ENCODE data around the gene ACKR2. TPM values are rescaled to one million over a fixed set of nuclear protein-coding genes. Genes with fewer than 3 reads are reported as not detected.

ACKR2 gene
- total and polyA plus RNA-seq, 7 experiments from 2014 or later = 0.45 to 1.1 (median 0.65) TPM; not detected in 2

GRCh38 chr3:42800251-42800650 is 9.0 kb upstream of the ACKR2 start:
- Mint-ChIP-seq H3K36me3 (peaks cover 0 to 17% (median 3%) of the 10 kb centered on the region in 5 donors), H3K9me3 (peaks cover 0 to 2% (median 0%) of the 10 kb centered on the region in 11 donors), H3K4me3 (peak overlapping the region in 6 of 10 donors; percentile 10 to 50 (median 36)), H3K27ac (peak overlapping the region in 2 of 9 donors; percentile 41 to 73), H3K27me3 (peaks cover 0 to 4% (median 0%) of the 10 kb centered on the region in 5 donors), H3K4me1 (peaks cover 39 to 69% (median 53%) of the 10 kb centered on the region in 7 donors)
- ATAC-seq (no peak), DNase-seq (peak in 3 of 9 donors; percentile 2 to 9 (median 7))
- POLR2A ChIA-PET = interaction anchor here (0.7 kb wide), 1 partner anchor 13 kb away, joined by 3 read pairs; no protein-coding TSS in a partner anchor
- CTCF ChIA-PET = no interaction called here
- Histone ChIP-seq H3K4me1 (ENCODE audit: control insufficient read depth in 2 of 2, insufficient read depth in 2 of 2, low read length in 2 of 2) (peaks cover 9 to 16% of the 10 kb centered on the region in 2 donors), H3K9me3 (ENCODE audit: control insufficient read depth in 2 of 3, low read length in 3 of 3) (no peaks in the 10 kb centered on the region), H3K27me3 (ENCODE audit: control insufficient read depth in 2 of 2, insufficient read depth in 2 of 2, low read length in 2 of 2) (no peaks in the 10 kb centered on the region), H3K4me3 (ENCODE audit: low read length) (no peak overlapping the region), H3K36me3 (ENCODE audit: control insufficient read depth in 2 of 3, insufficient read depth in 3 of 3, low read length in 3 of 3) (peaks cover 0 to 6% (median 0%) of the 10 kb centered on the region in 3 experiments), H3K27ac (ENCODE audit: low read depth, low read length) (no peak overlapping the region)
- intact Hi-C loops (cut with micrococcal nuclease) = loop anchor here (5.0 to 10.0 kb wide), 5 partner anchors 208 to 822 kb away; partner anchors contain the start of genes ANO10 (in 2 of the 2), SEC22C (in 1 of the 2), SNRK (in 1 of the 2) and SS18L2 (in 1 of the 2)

GRCh38 chr3:42801048-42801620 is 8.1 kb upstream of the ACKR2 start:
- H3K9me3 Mint-ChIP-seq = peaks cover 0 to 2% (median 0%) of the 10 kb centered on the region in 11 donors
- ChIA-PET POLR2A (no interaction called here), CTCF (no interaction called here)
- H3K36me3 Mint-ChIP-seq = peaks cover 0 to 19% (median 3%) of the 10 kb centered on the region in 5 donors
- H3K4me3 Mint-ChIP-seq = peak overlapping the region in 3 of 10 donors; percentile 0 to 34 (median 5)
- no peak overlapping the region for H3K4me3 ChIP-seq (ENCODE audit: low read length)
- H3K27ac ChIP-seq (ENCODE audit: low read depth, low read length) = no peak overlapping the region
- H3K4me1 ChIP-seq (ENCODE audit: control insufficient read depth in 2 of 2, insufficient read depth in 2 of 2, low read length in 2 of 2) = peaks cover 9 to 16% of the 10 kb centered on the region in 2 donors
- DNase-seq = no peak
- intact Hi-C loops (cut with micrococcal nuclease) = loop anchor here (5.0 to 10.0 kb wide), 5 partner anchors 209 to 821 kb away; partner anchors contain the start of genes ANO10 (in 2 of the 2), SEC22C (in 1 of the 2), SNRK (in 1 of the 2) and SS18L2 (in 1 of the 2)
- peak overlapping the region in 1 of 9 donors; percentile 61 for H3K27ac Mint-ChIP-seq
- H3K4me1 Mint-ChIP-seq = peaks cover 33 to 64% (median 45%) of the 10 kb centered on the region in 7 donors
- no peak for ATAC-seq
- H3K27me3 ChIP-seq (ENCODE audit: control insufficient read depth in 2 of 2, insufficient read depth in 2 of 2, low read length in 2 of 2) = no peaks in the 10 kb centered on the region
- H3K9me3 ChIP-seq (ENCODE audit: control insufficient read depth in 2 of 3, low read length in 3 of 3) = no peaks in the 10 kb centered on the region
- H3K27me3 Mint-ChIP-seq = peaks cover 0 to 13% (median 4%) of the 10 kb centered on the region in 5 donors
- H3K36me3 ChIP-seq (ENCODE audit: control insufficient read depth in 2 of 3, insufficient read depth in 3 of 3, low read length in 3 of 3) = peaks cover 0 to 6% (median 0%) of the 10 kb centered on the region in 3 experiments

GRCh38 chr3:42801784-42802183 is 7.5 kb upstream of the ACKR2 start:
- H3K27me3 Mint-ChIP-seq = peaks cover 0 to 19% (median 4%) of the 10 kb centered on the region in 5 donors
- ATAC-seq (no peak), DNase-seq (no peak)
- intact Hi-C loops (cut with micrococcal nuclease) = loop anchor here (2.0 to 10.0 kb wide), 6 partner anchors 13 to 821 kb away; partner anchors contain the start of genes ANO10 (in 2 of the 2), SEC22C (in 1 of the 2), SNRK (in 1 of the 2) and SS18L2 (in 1 of the 2)
- no peak overlapping the region for H3K4me3 Mint-ChIP-seq
- peaks cover 0 to 15% (median 0%) of the 10 kb centered on the region in 5 donors for H3K36me3 Mint-ChIP-seq
- ChIA-PET POLR2A (no interaction called here), CTCF (interaction anchor here (0.6 kb wide), 1 partner anchor 125 kb away, joined by 4 read pairs; no protein-coding TSS in a partner anchor)
- peaks cover 0 to 6% (median 0%) of the 10 kb centered on the region in 3 experiments for H3K36me3 ChIP-seq (ENCODE audit: control insufficient read depth in 2 of 3, insufficient read depth in 3 of 3, low read length in 3 of 3)
- no peak overlapping the region for H3K27ac ChIP-seq (ENCODE audit: low read depth, low read length)
- H3K27ac Mint-ChIP-seq = peak overlapping the region in 1 of 9 donors; percentile 55
- peaks cover 0 to 2% (median 0%) of the 10 kb centered on the region in 11 donors for H3K9me3 Mint-ChIP-seq
- H3K4me1 ChIP-seq (ENCODE audit: control insufficient read depth in 2 of 2, insufficient read depth in 2 of 2, low read length in 2 of 2) = peaks cover 9 to 16% of the 10 kb centered on the region in 2 donors
- peaks cover 33 to 60% (median 45%) of the 10 kb centered on the region in 7 donors for H3K4me1 Mint-ChIP-seq
- H3K27me3 ChIP-seq (ENCODE audit: control insufficient read depth in 2 of 2, insufficient read depth in 2 of 2, low read length in 2 of 2) = no peaks in the 10 kb centered on the region
- H3K4me3 ChIP-seq (ENCODE audit: low read length) = no peak overlapping the region
- H3K9me3 ChIP-seq (ENCODE audit: control insufficient read depth in 2 of 3, low read length in 3 of 3) = no peaks in the 10 kb centered on the region

GRCh38 chr3:42802876-42803413 is 6.3 kb upstream of the ACKR2 start:
- peaks cover 33 to 60% (median 45%) of the 10 kb centered on the region in 7 donors for H3K4me1 Mint-ChIP-seq
- peaks cover 0 to 15% (median 0%) of the 10 kb centered on the region in 5 donors for H3K36me3 Mint-ChIP-seq
- ATAC-seq (no peak), DNase-seq (no peak)
- Histone ChIP-seq H3K36me3 (ENCODE audit: control insufficient read depth in 2 of 3, insufficient read depth in 3 of 3, low read length in 3 of 3) (peaks cover 0 to 6% (median 0%) of the 10 kb centered on the region in 3 experiments), H3K27me3 (ENCODE audit: control insufficient read depth in 2 of 2, insufficient read depth in 2 of 2, low read length in 2 of 2) (no peaks in the 10 kb centered on the region), H3K27ac (ENCODE audit: low read depth, low read length) (peak overlapping the region; percentile 88), H3K4me3 (ENCODE audit: low read length) (peak overlapping the region; percentile 91), H3K4me1 (ENCODE audit: control insufficient read depth in 2 of 2, insufficient read depth in 2 of 2, low read length in 2 of 2) (peaks cover 9 to 16% of the 10 kb centered on the region in 2 donors), H3K9me3 (ENCODE audit: control insufficient read depth in 2 of 3, low read length in 3 of 3) (no peaks in the 10 kb centered on the region)
- ChIA-PET POLR2A (interaction anchor here (0.9 kb wide), 1 partner anchor 9 kb away, joined by 3 read pairs; no protein-coding TSS in a partner anchor), CTCF (interaction anchor here (1.5 kb wide), 1 partner anchor 28 kb away, joined by 3 read pairs; no protein-coding TSS in a partner anchor)
- H3K27ac Mint-ChIP-seq = peak overlapping the region in 6 of 9 donors; percentile 3 to 96 (median 89)
- H3K27me3 Mint-ChIP-seq = peaks cover 0 to 31% (median 4%) of the 10 kb centered on the region in 5 donors
- peaks cover 0 to 2% (median 0%) of the 10 kb centered on the region in 11 donors for H3K9me3 Mint-ChIP-seq
- intact Hi-C loops (cut with micrococcal nuclease) = loop anchor here (2.0 to 10.0 kb wide), 6 partner anchors 14 to 819 kb away; partner anchors contain the start of genes ANO10 (in 2 of the 2), SEC22C (in 1 of the 2), SNRK (in 1 of the 2) and SS18L2 (in 1 of the 2)
- peak overlapping the region; percentile 93 to 99 (median 98) for H3K4me3 Mint-ChIP-seq

- H3K9me3 ChIP-seq (ENCODE audit: control insufficient read depth in 2 of 3, low read length in 3 of 3) = no peaks in the 10 kb centered on the region
- Mint-ChIP-seq H3K27ac (peak overlapping the region; percentile 84 to 97 (median 94)), H3K36me3 (peaks cover 0 to 15% (median 0%) of the 10 kb centered on the region in 5 donors), H3K4me1 (peaks cover 33 to 60% (median 45%) of the 10 kb centered on the region in 7 donors), H3K27me3 (peaks cover 0 to 33% (median 4%) of the 10 kb centered on the region in 5 donors), H3K4me3 (peak overlapping the region; percentile 93 to 99 (median 98)), H3K9me3 (peaks cover 0 to 2% (median 0%) of the 10 kb centered on the region in 11 donors)
- intact Hi-C loops (cut with micrococcal nuclease) = loop anchor here (1.0 to 10.0 kb wide), 12 partner anchors 15 to 887 kb away; partner anchors contain the start of genes ANO10 (in 2 of the 2), CCDC13 (in 2 of the 2), ABHD5 (in 1 of the 2) and SEC22C (in 1 of the 2)
- H3K4me1 ChIP-seq (ENCODE audit: control insufficient read depth in 2 of 2, insufficient read depth in 2 of 2, low read length in 2 of 2) = peaks cover 9 to 16% of the 10 kb centered on the region in 2 donors
- H3K4me3 ChIP-seq (ENCODE audit: low read length) = peak overlapping the region; percentile 91
- peaks cover 0 to 6% (median 0%) of the 10 kb centered on the region in 3 experiments for H3K36me3 ChIP-seq (ENCODE audit: control insufficient read depth in 2 of 3, insufficient read depth in 3 of 3, low read length in 3 of 3)
- H3K27me3 ChIP-seq (ENCODE audit: control insufficient read depth in 2 of 2, insufficient read depth in 2 of 2, low read length in 2 of 2) = no peaks in the 10 kb centered on the region
- ChIA-PET CTCF (interaction anchor here (0.6 to 1.5 kb wide), 2 partner anchors 23 to 28 kb away, joined by 3 read pairs; no protein-coding TSS in a partner anchor), POLR2A (interaction anchor here (0.9 to 1.2 kb wide), 3 partner anchors 10 to 225 kb away, joined by 3 to 5 read pairs (median 3); no protein-coding TSS in a partner anchor)
- DNase-seq = peak in 7 of 9 donors; percentile 0 to 24 (median 21)
- H3K27ac ChIP-seq (ENCODE audit: low read depth, low read length) = peak overlapping the region; percentile 88
- ATAC-seq = peak; percentile 16
Observed at GRCh38 chr3:42803414-42804105, 5.7 kb upstream of the ACKR2 start.
